CD4-positive, alpha-beta T cell treated with Interleukin-17A for 4 hours (primary cell): ENCODE results near the gene RAB40B.

Source experiments
- DNase-seq: peaks from one replicate; pipeline ENCODE4 v3.0.0-alpha.2; 2020; ENCODE audit warnings: mixed read lengths

The RAB40B gene

GRCh38 chr17:82645516-82645915 is 53.0 kb downstream of the RAB40B start:
- no peak for DNase-seq

- DNase-seq, result no peak
Measured at GRCh38 chr17:82644148-82644547, 54.4 kb downstream of the RAB40B start.

- no peak for DNase-seq
Measured at GRCh38 chr17:82642022-82642421, 56.5 kb downstream of the RAB40B start.

GRCh38 chr17:82640036-82640435 is 58.5 kb downstream of the RAB40B start:
- no peak for DNase-seq

- DNase-seq, result no peak
Measured at GRCh38 chr17:82639628-82640027, 58.9 kb downstream of the RAB40B start.

- DNase-seq, result no peak
Measured at GRCh38 chr17:82638183-82638773, 60.2 kb downstream of the RAB40B start.

GRCh38 chr17:82636626-82637598 is 61.6 kb downstream of the RAB40B start:
- no peak for DNase-seq

- no peak for DNase-seq
Measured at GRCh38 chr17:82633343-82633742, 65.2 kb downstream of the RAB40B start.

- DNase-seq, result no peak
Measured at GRCh38 chr17:82632451-82632850, 66.0 kb downstream of the RAB40B start.

GRCh38 chr17:82631544-82631943 is 67.0 kb downstream of the RAB40B start:
- DNase-seq, result no peak

GRCh38 chr17:82630212-82630611 is 68.3 kb downstream of the RAB40B start:
- no peak for DNase-seq

GRCh38 chr17:82629748-82630147 is 68.8 kb downstream of the RAB40B start:
- no peak for DNase-seq

- DNase-seq, result no peak
Measured at GRCh38 chr17:82627405-82627804, 71.1 kb downstream of the RAB40B start.

GRCh38 chr17:82623707-82624106 is 74.8 kb downstream of the RAB40B start:
- DNase-seq, result no peak

GRCh38 chr17:82619641-82620040 is 78.9 kb downstream of the RAB40B start:
- DNase-seq, result no peak

- no peak for DNase-seq
Measured at GRCh38 chr17:82619211-82619610, 79.3 kb downstream of the RAB40B start.

- no peak for DNase-seq
Measured at GRCh38 chr17:82616021-82616711, 82.3 kb downstream of the RAB40B start.

- no peak for DNase-seq
Measured at GRCh38 chr17:82615084-82616020, 83.1 kb downstream of the RAB40B start.

- no peak for DNase-seq
Measured at GRCh38 chr17:82614095-82614631, 84.3 kb downstream of the RAB40B start.

- DNase-seq, result no peak
Measured at GRCh38 chr17:82613283-82614094, 85.0 kb downstream of the RAB40B start.
